ENCODE data around the gene LTBP3. TPM values are rescaled to one million over a fixed set of nuclear protein-coding genes. Genes with fewer than 3 reads are reported as not detected.

Gene LTBP3
- total and polyA plus RNA-seq, 9 of the 15 experiments (the other 6 are each of a cell fraction or from before 2014, with no cell fraction given), result 0.06 to 20.5 (median 4.8) TPM

DNA sequence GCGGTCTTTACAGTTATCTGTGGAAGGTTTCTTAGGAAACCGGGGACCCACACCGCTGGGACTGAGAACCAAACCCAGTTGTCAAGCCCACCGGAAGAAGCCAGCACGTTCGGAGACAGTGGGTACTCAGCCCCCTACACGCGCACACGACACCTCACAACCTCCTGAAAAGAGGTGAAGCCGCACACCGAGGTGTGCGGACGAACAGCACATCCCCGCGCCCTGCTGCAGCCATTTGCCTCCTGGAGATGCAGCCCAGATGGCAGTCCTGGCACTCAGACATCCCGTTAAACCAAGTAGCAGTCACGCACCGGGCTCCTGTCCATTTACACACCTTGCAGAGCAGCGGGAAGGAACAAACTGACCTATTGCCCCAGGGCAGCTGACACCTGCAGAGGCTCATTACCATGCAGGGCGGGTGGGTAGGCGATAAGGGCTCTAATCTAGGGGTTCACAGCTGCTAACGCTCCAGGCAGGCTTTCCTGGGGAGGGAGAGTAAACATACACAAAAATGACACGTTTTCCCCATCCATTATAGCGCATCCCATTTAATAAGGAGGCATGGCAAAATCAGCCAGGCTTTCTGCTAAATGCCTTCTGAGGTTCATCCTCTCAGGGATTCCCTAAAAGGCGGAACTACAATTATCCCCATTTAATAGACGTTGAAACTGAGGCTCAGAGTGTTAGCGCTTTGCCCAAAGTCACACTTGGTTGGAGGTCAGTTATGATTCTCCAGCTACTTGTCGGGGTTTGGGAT is 16.8 kb upstream of the LTBP3 start (continued):
- TF ChIP-seq NBN (IDR thresholded peaks at IDR 0.05; ENCODE audit: low read depth) (peak; percentile 83; the same call in 1 of the 2 replicates), ARID1B (IDR thresholded peaks at IDR 0.05) (peak; percentile 95), MYNN (IDR thresholded peaks at IDR 0.05) (peak; percentile 87), MYNN (CRISPR knock-in tag; IDR thresholded peaks at IDR 0.05) (no peak), HDAC1 (IDR thresholded peaks at IDR 0.05) (peak; percentile 60 to 87; a peak in 2 of 4 replicates), SP1 (CRISPR knock-in tag; IDR thresholded peaks at IDR 0.05) (peak; percentile 92; the same call in 1 of the 2 replicates), ZNF780A (CRISPR knock-in tag; IDR thresholded peaks at IDR 0.05) (no peak), SMARCC2 (IDR thresholded peaks at IDR 0.05; ENCODE audit: low read depth) (peak; percentile 62; the same call in 1 of the 2 replicates), EP400 (IDR thresholded peaks at IDR 0.05) (peak; percentile 57), NUFIP1 (IDR thresholded peaks at IDR 0.05; ENCODE audit: partially characterized antibody) (no peak), TBL1XR1 (IDR thresholded peaks at IDR 0.05; ENCODE audit: low read length in 2 of 2) (peak; percentile 81 to 87), JUND (IDR thresholded peaks at IDR 0.05; ENCODE audit: borderline replicate concordance, low read depth, low read length) (peak; percentile 42; the same call in 1 of the 2 replicates), JUND (tag; IDR thresholded peaks at IDR 0.05; ENCODE audit: borderline replicate concordance, low read depth, low read length) (peak; percentile 39; the same call in 2 of the 3 replicates), TRIM28 (IDR thresholded peaks at IDR 0.05) (peak; percentile 60; the same call in 1 of the 2 replicates), CC2D1A (IDR thresholded peaks at IDR 0.05) (peak; percentile 61; the same call in 1 of the 2 replicates), CXXC5 (CRISPR knock-in tag; IDR thresholded peaks at IDR 0.05) (peak; percentile 83), CBFB (CRISPR knock-in tag; IDR thresholded peaks at IDR 0.05) (0 out of 2 replicates have a peak, but pooled peaks have one; percentile 38), ZNF778 (CRISPR knock-in tag; IDR thresholded peaks at IDR 0.05) (no peak), CBX3 (IDR thresholded peaks at IDR 0.05; ENCODE audit: borderline replicate concordance in 1 of 2, low read length in 2 of 2) (peak in 1 of 2 experiments; percentile 89; a peak in 2 of 3 replicates), MAFF (IDR thresholded peaks at IDR 0.05; ENCODE audit: low read length) (no peak), CREB3L1 (IDR thresholded peaks at IDR 0.05; ENCODE audit: borderline replicate concordance, low read depth) (peak; percentile 39; the same call in 1 of the 2 replicates), NR2C2 (CRISPR knock-in tag; IDR thresholded peaks at IDR 0.05) (0 out of 2 replicates have a peak, but pooled peaks have one; percentile 7), NR2C2 (tag; IDR thresholded peaks at IDR 0.05) (no peak)
- TF ChIP-seq, protein P1, sequence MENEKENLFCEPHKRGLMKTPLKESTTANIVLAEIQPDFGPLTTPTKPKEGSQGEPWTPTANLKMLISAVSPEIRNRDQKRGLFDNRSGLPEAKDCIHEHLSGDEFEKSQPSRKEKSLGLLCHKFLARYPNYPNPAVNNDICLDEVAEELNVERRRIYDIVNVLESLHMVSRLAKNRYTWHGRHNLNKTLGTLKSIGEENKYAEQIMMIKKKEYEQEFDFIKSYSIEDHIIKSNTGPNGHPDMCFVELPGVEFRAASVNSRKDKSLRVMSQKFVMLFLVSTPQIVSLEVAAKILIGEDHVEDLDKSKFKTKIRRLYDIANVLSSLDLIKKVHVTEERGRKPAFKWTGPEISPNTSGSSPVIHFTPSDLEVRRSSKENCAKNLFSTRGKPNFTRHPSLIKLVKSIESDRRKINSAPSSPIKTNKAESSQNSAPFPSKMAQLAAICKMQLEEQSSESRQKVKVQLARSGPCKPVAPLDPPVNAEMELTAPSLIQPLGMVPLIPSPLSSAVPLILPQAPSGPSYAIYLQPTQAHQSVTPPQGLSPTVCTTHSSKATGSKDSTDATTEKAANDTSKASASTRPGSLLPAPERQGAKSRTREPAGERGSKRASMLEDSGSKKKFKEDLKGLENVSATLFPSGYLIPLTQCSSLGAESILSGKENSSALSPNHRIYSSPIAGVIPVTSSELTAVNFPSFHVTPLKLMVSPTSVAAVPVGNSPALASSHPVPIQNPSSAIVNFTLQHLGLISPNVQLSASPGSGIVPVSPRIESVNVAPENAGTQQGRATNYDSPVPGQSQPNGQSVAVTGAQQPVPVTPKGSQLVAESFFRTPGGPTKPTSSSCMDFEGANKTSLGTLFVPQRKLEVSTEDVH (IDR thresholded peaks at IDR 0.05; ENCODE audit: low read depth, partially characterized antibody), result peak; percentile 14
- TF ChIP-seq, protein P2, sequence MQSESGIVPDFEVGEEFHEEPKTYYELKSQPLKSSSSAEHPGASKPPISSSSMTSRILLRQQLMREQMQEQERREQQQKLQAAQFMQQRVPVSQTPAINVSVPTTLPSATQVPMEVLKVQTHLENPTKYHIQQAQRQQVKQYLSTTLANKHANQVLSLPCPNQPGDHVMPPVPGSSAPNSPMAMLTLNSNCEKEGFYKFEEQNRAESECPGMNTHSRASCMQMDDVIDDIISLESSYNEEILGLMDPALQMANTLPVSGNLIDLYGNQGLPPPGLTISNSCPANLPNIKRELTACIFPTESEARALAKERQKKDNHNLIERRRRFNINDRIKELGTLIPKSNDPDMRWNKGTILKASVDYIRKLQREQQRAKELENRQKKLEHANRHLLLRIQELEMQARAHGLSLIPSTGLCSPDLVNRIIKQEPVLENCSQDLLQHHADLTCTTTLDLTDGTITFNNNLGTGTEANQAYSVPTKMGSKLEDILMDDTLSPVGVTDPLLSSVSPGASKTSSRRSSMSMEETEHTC (IDR thresholded peaks at IDR 0.05), result peak; percentile 65; the same call in 1 of the 2 replicates
